IMR-90 (cell line): ENCODE results near the gene GAS7. TPM values are rescaled to one million over a fixed set of nuclear protein-coding genes. Genes with fewer than 3 reads are reported as not detected.

Experiments
- ATAC-seq: fragments of 200-7000 bp; cut with Tn5 transposase; 2 replicates; pipeline ENCODE4 v1.9.1; 2020; ENCODE audit warnings: low read depth, mild to moderate bottlenecking, moderate library complexity
- BruUV-seq: library from RNA; stranded (reverse); fragments of 400-500 nt; replicated peaks from 2 replicates; lab custom pipeline; 2021; lab: Mats Ljungman, UMichigan
- CTCF ChIA-PET: fragments of 300-600 bp; formaldehyde crosslinking; extraction: SDS; loops from one replicate; lab custom pipeline; 2021; ENCODE audit warnings: antibody characterized with exemption; lab: Yijun Ruan, JAX
- POLR2A ChIA-PET: fragments of 300-600 bp; sonication (Branson Sonifier 250); formaldehyde crosslinking; loops from one replicate; lab custom pipeline; 2022; ENCODE audit warnings: antibody characterized with exemption; ENCODE audit not compliant: unreplicated experiment; lab: Charles Lee
- DNase-seq: peaks from one replicate; pipeline ENCODE4 v3.0.0; 2013
- H2AFZ ChIP-seq: replicated peaks from 2 replicates; pipeline ENCODE3; 2013; ENCODE audit warnings: low read length, mild to moderate bottlenecking; ENCODE audit not compliant: poor library complexity
- H2AK5ac ChIP-seq: 2 replicates; pipeline ENCODE4 v1.6.1; 2013; ENCODE audit warnings: low read depth, low read length, inconsistent platforms
- H2AK9ac ChIP-seq: replicated peaks from 2 replicates; pipeline ENCODE3; 2013; ENCODE audit warnings: mild to moderate bottlenecking, low read depth, low read length, moderate library complexity; ENCODE audit not compliant: poor library complexity
- H2BK120ac ChIP-seq: 2 replicates; pipeline ENCODE4 v1.6.1; 2013; ENCODE audit warnings: low read depth, low read length, inconsistent platforms
- H2BK15ac ChIP-seq: 3 replicates; pipeline ENCODE4 v1.6.1; 2013; ENCODE audit warnings: low read depth, low read length, inconsistent platforms
- H2BK20ac ChIP-seq: 2 replicates; pipeline ENCODE4 v1.6.1; 2013; ENCODE audit warnings: low read depth, mild to moderate bottlenecking, inconsistent platforms, low read length, moderate library complexity
- H2BK5ac ChIP-seq: 2 replicates; pipeline ENCODE4 v1.6.1; 2013; ENCODE audit warnings: mild to moderate bottlenecking, low read depth, low read length, inconsistent platforms; ENCODE audit not compliant: poor library complexity, severe bottlenecking
- H3K14ac ChIP-seq: replicated peaks from 2 replicates; pipeline ENCODE4 v1.6.1; 2013; ENCODE audit warnings: low read depth, low read length, inconsistent platforms
- H3K18ac ChIP-seq: 2 replicates; pipeline ENCODE4 v1.6.1; 2013; ENCODE audit warnings: low read depth, low read length, control low read depth
- H3K23ac ChIP-seq: 2 replicates; pipeline ENCODE4 v1.6.1; 2013; ENCODE audit warnings: low read depth, low read length, inconsistent platforms
- H3K27ac ChIP-seq: 2 replicates; pipeline ENCODE4 v1.5.1; 2013; ENCODE audit warnings: mild to moderate bottlenecking, control low read depth, low read length; ENCODE audit not compliant: insufficient read depth
- H3K27me3 ChIP-seq: 2 replicates; pipeline ENCODE4 v1.6.1; 2013; ENCODE audit warnings: low read length; ENCODE audit not compliant: control insufficient read depth, insufficient read depth
- H3K36me3 ChIP-seq: 2 replicates; pipeline ENCODE4 v1.6.1; 2013; ENCODE audit warnings: low read length, mixed read lengths; ENCODE audit not compliant: control insufficient read depth, insufficient read depth
- H3K4ac ChIP-seq: 2 replicates; pipeline ENCODE4 v1.6.1; 2013; ENCODE audit warnings: low read depth, low read length, inconsistent platforms
- H3K4me1 ChIP-seq: 2 replicates; pipeline ENCODE4 v1.6.1; 2013; ENCODE audit warnings: low read length, mixed read lengths; ENCODE audit not compliant: control insufficient read depth, insufficient read depth
- H3K4me2 ChIP-seq: 2 replicates; pipeline ENCODE4 v1.6.1; 2013; ENCODE audit warnings: low read depth, mild to moderate bottlenecking, control low read depth, low read length, moderate library complexity
- H3K4me3 ChIP-seq: 2 replicates; pipeline ENCODE4 v1.5.1; 2013; ENCODE audit warnings: low read depth, mild to moderate bottlenecking, control low read depth, low read length, moderate library complexity; ENCODE audit not compliant: insufficient read depth
- H3K56ac ChIP-seq: 2 replicates; pipeline ENCODE4 v1.6.1; 2013; ENCODE audit warnings: low read length, inconsistent platforms; ENCODE audit not compliant: insufficient read depth; ENCODE audit errors: extremely low read depth
- H3K79me1 ChIP-seq, 2 experiments: 2 replicates each; pipeline ENCODE4 v1.6.1; 2013; ENCODE audit warnings: low read length in 2 of 2, inconsistent platforms in 1 of 2, low read depth in 1 of 2
- H3K9ac ChIP-seq: 2 replicates; pipeline ENCODE4 v1.6.1; 2013; ENCODE audit warnings: low read depth, low read length, control low read depth
- H3K9me1 ChIP-seq: 2 replicates; pipeline ENCODE4 v1.6.1; 2013; ENCODE audit warnings: low read length, inconsistent platforms; ENCODE audit not compliant: insufficient read depth
- H3K9me3 ChIP-seq: 2 replicates; pipeline ENCODE4 v1.6.1; 2013; ENCODE audit warnings: low read length; ENCODE audit not compliant: control insufficient read depth, insufficient read depth
- H4K20me1 ChIP-seq: 2 replicates; pipeline ENCODE4 v1.6.1; 2013; ENCODE audit warnings: low read length, inconsistent platforms; ENCODE audit not compliant: insufficient read depth
- H4K5ac ChIP-seq: 2 replicates; pipeline ENCODE4 v1.6.1; 2013; ENCODE audit warnings: mild to moderate bottlenecking, low read depth, low read length, control low read depth
- H4K8ac ChIP-seq, 2 experiments: 2 replicates each; pipeline ENCODE4 v1.6.1; 2013; ENCODE audit warnings: low read depth in 2 of 2, low read length in 2 of 2, control low read depth in 1 of 2, inconsistent platforms in 1 of 2
- H4K91ac ChIP-seq: 2 replicates; pipeline ENCODE4 v1.6.1; 2013; ENCODE audit warnings: low read depth, low read length, inconsistent platforms; ENCODE audit not compliant: insufficient read depth
- BHLHE40 ChIP-seq: fragments of 150-350 bp; IDR thresholded peaks from 2 replicates; pipeline ENCODE4 v1.6.1; 2016; ENCODE audit warnings: mild to moderate bottlenecking, low read depth, low read length
- CEBPB ChIP-seq: IDR thresholded peaks from 2 replicates; pipeline ENCODE4 v1.6.1; 2012; ENCODE audit warnings: low read depth, low read length, improper control_type of control experiment
- CTCF ChIP-seq: conservative IDR thresholded peaks from 2 replicates; pipeline ENCODE4 v1.5.1; 2012; ENCODE audit warnings: mild to moderate bottlenecking, low read depth, low read length, improper control_type of control experiment
- ELK1 ChIP-seq: fragments of 150-350 bp; IDR thresholded peaks from 2 replicates; pipeline ENCODE4 v1.6.1; 2016; ENCODE audit warnings: low read depth, mild to moderate bottlenecking, low read length, moderate library complexity, borderline replicate concordance
- MAFK ChIP-seq: IDR thresholded peaks from 2 replicates; pipeline ENCODE4 v1.6.1; 2012; ENCODE audit warnings: low read depth, low read length, improper control_type of control experiment
- MXI1 ChIP-seq: IDR thresholded peaks from 2 replicates; pipeline ENCODE4 v1.6.1; 2012; ENCODE audit warnings: low read depth, mild to moderate bottlenecking, low read length, moderate library complexity, borderline replicate concordance
- NFE2L2 ChIP-seq: fragments of 150-350 bp; IDR thresholded peaks from 2 replicates; pipeline ENCODE4 v1.6.1; 2016; ENCODE audit warnings: low read depth, mild to moderate bottlenecking, low read length
- POLR2A ChIP-seq: IDR thresholded peaks from 2 replicates; pipeline ENCODE4 v1.6.1; 2012; ENCODE audit warnings: mild to moderate bottlenecking, low read depth, low read length
- RAD21 ChIP-seq: IDR thresholded peaks from 2 replicates; pipeline ENCODE4 v1.6.1; 2012; ENCODE audit warnings: low read length, improper control_type of control experiment
- SMC3 ChIP-seq: fragments of 150-350 bp; IDR thresholded peaks from 2 replicates; pipeline ENCODE4 v1.6.1; 2016; ENCODE audit warnings: low read depth, mild to moderate bottlenecking, antibody characterized with exemption, low read length, moderate library complexity
- WGBS, 2 experiments: methylation state at CpG; one replicate each; pipeline versions ENCODE4 v1.1.5 to v1.1.7; 2013; ENCODE audit warnings: missing lambda C conversion rate in 2 of 2; ENCODE audit not compliant: insufficient read length in 1 of 2; ENCODE audit errors: extremely low coverage in 2 of 2; 5-methylcytosine and 5-hydroxymethylcytosine counted together
- dilution Hi-C: fragments of 300-500 bp; cut with HindIII; formaldehyde crosslinking; loops from one replicate; pipeline ENCODE4 v1.14.3; 2018; ENCODE audit warnings: low sequenced_read_pairs; ENCODE audit not compliant: unreplicated experiment
- in situ Hi-C: fragments of 300-500 bp; cut with MboI; formaldehyde crosslinking; loops from 3 replicates; pipeline ENCODE4 v1.14.3; 2019; ENCODE audit warnings: low sequenced_read_pairs, inconsistent platforms, mixed read lengths
- intact Hi-C: fragments of 100-400 bp; cut with micrococcal nuclease; formaldehyde crosslinking; loops from 2 replicates; pipeline ENCODE4 v1.10.0; 2022
- polyA plus RNA-seq, 3 experiments: library from polyadenylated mRNA; depleted of rRNA; stranded (reverse); fragments of >200 nt; gene quantifications; 2 replicates each; pipeline ENCODE4 v1.2.3, GENCODE V29; 2012; ENCODE audit warnings: low replicate concordance in 1 of 3
- total RNA-seq: library from RNA; depleted of rRNA; stranded (reverse); fragments of >200 nt; gene quantifications from 2 replicates; pipeline ENCODE4 v1.2.3, GENCODE V29; 2012

Gene GAS7
- total and polyA plus RNA-seq, 2 of the 4 experiments (the other 2 are of a cell fraction) = 4.6 to 5.0 TPM

- Histone ChIP-seq H3K4ac (no peak overlapping the region), H4K91ac (no peak overlapping the region), H3K9me3 (no peaks in the 10 kb centered on the region), H3K27me3 (no peaks in the 10 kb centered on the region), H3K18ac (no peak overlapping the region), H3K27ac (no peak overlapping the region), H3K23ac (no peak overlapping the region), H3K4me3 (no peak overlapping the region), H3K9me1 (0 out of 2 replicates have a peak, but pooled peaks cover 2% of the 10 kb centered on the region), H4K5ac (no peak overlapping the region), H2BK15ac (no peak overlapping the region), H2AK9ac (no peak overlapping the region), H3K79me1 (no peaks in the 10 kb centered on the region), H4K8ac (no peak overlapping the region), H2BK20ac (no peak overlapping the region), H3K4me1 (peaks cover 6% of the 10 kb centered on the region; the same call in 1 of the 2 replicates), H3K4me2 (no peak overlapping the region), H3K14ac (no peak overlapping the region), H3K56ac (no peak overlapping the region), H3K9ac (no peak overlapping the region), H2BK5ac (no peak overlapping the region), H2AK5ac (no peak overlapping the region; the same call in 1 of the 2 replicates), H3K36me3 (peaks cover 3% of the 10 kb centered on the region; the same call in 1 of the 2 replicates), H2AFZ (no peak overlapping the region), H2BK120ac (no peak overlapping the region), H4K20me1 (no peaks in the 10 kb centered on the region)
- no peak for ATAC-seq
- ChIA-PET CTCF (no interaction called here), POLR2A (no interaction called here)
- dilution Hi-C loops (no loop called here), in situ Hi-C loops (no loop called here), intact Hi-C loops (no loop called here)
- TF ChIP-seq RAD21 (no peak), BHLHE40 (no peak), SMC3 (no peak), ELK1 (no peak), NFE2L2 (no peak), MXI1 (no peak), CTCF (no peak), MAFK (no peak), POLR2A (no peak), CEBPB (no peak)
- 92% methylated on average over 4 of the region's 21 CpGs; no CpG with 5 or more reads in 1 of the 2 experiments for WGBS, 2 experiments
- no peak for DNase-seq
- BruUV-seq = no TSS peak
Measured at GRCh38 chr17:9926150-9926804, 272.1 kb downstream of the GAS7 start.
